Activated gamma-delta T cell (primary cell): ENCODE data around the gene COL19A1.
"Not testable (repeated sequence)": the region's sequence is repeated elsewhere in the genome, so short reads cannot be mapped to it uniquely, and the experiment has no call there.

Source experiments
- DNase-seq: peaks from one replicate; lab custom pipeline; 2025; lab: John Stamatoyannopoulos, UW
- total RNA-seq, 2 donors: gene quantifications; one replicate each; lab custom pipeline; 2026; lab: John Stamatoyannopoulos, UW

The COL19A1 gene
- total RNA-seq: 0.17 to 0.20 reads per million in 2 donors

DNA sequence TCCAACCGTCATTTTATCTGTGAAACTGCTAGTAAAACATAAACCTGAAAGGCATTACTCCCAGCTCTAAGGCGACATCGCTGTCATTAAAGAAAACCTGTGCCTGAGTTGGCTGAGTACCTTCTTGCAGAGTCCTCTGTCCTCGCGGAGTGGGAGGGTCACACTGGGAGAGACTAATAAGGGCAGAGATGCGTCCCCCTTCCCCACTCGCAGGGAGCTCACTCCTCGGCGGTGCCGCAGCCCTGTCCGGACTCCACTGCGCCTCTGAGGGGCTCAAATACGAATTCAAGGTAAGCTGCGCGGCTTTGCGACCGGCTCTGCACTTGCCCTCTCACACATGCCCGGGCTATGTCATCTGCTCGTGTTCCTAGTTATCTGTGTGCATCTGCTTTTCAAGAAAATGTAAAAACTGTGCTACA lies at the start of gene COL19A1:
Gene COL19A1 (plus strand): TSS at position 206 of the 419 bp plus-strand sequence. CDS start 13,012 bp downstream, outside the sequence.
- peak; percentile 7 for DNase-seq

GRCh38 chr6:69816569-69816968 lies 49.8 kb upstream of the COL19A1 start:
- DNase-seq: no peak

GRCh38 chr6:69817358-69817757 lies 49.0 kb upstream of the COL19A1 start:
- DNase-seq: no peak

GRCh38 chr6:69818223-69818930 lies 48.0 kb upstream of the COL19A1 start:
- no peak for DNase-seq

DNA sequence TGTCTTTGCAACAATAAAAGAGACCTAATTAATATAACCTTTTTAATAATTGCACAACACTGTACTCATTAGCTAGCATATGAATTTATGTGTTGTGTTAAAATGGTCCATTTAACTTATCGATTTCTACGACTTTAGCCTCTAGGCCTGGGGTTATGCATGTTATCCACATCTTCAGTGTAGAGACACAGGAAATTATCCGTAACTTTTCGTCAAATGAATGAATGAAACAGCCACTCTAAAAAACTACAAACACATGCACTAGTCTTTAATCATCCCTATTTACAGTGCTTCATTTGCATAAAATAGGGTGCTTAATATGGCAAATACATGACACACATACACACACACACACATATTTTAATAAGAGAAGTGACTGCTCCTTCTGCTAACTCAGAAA lies 47.2 kb upstream of the COL19A1 start:
- DNase-seq: no peak

DNA sequence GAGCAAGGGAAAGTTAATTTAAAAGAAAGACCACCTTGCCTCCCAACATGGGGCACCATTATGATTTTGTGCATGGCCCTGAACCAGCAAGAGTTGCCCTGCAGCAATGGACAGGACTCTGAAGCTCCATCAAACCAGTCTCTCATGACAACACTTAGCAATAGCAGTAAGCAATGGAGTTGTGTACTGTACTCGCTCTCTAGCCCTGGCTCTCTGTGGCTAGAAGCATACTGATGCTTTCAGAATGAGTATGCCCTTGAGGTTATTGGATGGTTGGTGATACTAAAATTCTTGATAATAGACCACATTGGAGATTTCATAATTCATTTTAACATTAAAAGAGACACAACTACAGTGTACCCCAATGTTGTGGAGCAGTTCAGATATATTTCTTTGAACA lies 46.3 kb upstream of the COL19A1 start:
- no peak for DNase-seq

DNA sequence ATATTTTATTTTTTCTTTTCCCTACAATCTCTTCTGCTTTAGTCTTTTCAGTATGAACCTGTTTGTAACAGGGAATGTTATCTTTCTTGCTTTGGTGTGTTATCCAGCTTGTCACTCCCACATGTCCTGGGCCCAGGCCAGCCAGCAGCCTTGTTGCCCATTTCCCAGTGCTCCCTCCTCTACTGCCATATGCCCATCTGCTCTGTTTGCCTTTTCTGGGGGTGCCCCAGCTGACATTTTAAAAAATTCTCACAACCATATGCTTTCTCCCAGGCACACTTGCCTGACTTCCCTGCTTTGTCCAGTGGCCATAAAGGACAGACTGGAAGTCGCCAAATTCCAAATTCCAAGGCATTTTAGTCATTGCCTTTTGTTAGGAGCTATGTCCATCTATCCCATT lies 45.9 kb upstream of the COL19A1 start:
- no peak for DNase-seq

DNA sequence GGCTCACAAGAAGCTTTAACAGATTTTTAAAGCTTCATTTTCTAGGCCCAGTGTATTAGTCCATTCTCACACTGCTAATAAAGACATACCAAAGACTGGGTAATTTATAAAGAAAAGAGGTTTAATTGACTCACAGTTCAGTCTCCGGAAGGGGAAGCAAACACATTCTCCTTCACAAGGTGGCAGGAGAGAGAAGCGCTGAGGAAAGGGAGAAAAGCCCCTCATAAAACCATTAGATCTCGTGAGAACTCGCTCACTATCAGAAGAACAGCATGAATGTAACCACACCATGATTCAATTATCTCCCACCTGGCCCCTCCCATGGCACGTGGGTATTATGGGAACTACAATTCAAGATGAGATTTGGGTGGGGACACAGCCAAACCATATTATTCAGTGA lies 42.0 kb upstream of the COL19A1 start:
- DNase-seq: not testable (repeated sequence)

- DNase-seq: no peak
These were observed 40.5 kb upstream of the COL19A1 start for GRCh38 chr6:69825904-69826303.

DNA sequence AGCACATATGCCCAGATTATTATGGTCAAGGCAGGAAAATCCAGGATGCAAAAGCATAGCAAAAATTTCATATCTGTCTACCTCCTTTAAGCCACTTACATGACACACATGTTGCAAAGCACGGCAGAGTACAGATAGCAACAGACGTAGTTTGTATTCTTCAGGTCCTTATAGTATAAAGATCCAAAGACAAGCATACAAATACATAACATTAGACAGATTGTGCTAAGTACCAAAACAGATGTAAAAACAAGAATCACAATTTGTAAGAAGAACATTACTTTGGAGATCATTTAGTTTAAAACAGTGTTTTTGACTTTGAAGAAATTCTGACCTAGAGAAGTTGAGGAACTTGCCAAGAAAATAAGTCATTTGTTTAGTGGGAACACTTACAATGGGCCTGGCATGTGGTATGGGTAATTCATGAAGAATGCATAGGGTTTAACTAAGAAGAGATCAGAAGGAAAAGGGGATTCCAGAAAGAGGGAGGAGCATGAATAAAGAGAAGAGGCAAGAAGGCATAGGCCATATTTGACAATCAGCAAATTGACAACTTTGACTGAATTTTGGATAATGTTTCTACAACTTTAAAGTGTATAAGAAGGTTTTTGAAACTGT lies 39.0 kb upstream of the COL19A1 start:
- DNase-seq: no peak

GRCh38 chr6:69832558-69832957 lies 33.8 kb upstream of the COL19A1 start:
- DNase-seq: no peak

DNA sequence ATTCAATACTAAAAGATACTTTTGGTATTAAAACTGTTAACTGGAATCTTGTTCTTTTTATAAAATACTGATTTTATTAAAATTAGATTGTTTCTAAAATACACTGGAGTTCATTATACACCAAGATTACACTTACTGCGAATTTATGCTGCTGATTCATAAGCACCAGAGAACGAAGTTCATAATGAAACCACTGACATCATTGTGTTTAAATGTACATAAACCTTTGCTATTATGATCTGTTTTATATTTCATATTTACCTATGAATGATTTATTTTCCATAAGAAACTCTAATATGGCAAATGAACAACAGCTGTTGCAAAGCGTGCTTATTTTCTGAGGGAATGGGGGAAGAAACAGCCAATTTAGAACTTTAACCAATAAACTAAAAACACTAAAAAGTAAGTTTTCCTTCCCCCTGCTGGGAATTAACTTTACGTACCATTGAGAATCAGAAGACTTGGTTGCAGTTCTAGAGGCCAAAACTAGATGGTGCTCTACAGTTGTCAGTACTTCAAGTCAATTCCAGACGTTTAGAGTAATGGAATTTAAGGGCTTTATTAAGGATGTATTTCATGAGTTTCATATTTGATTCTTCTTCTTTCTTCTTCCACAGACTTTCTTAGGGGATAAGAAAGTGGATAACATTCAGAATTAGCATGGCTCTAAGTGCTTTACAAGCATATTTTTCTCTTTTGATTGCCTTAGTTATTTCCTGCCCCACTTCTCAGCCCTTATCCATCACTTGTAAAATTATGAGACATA lies 30.8 kb upstream of the COL19A1 start:
- DNase-seq: no peak

DNA sequence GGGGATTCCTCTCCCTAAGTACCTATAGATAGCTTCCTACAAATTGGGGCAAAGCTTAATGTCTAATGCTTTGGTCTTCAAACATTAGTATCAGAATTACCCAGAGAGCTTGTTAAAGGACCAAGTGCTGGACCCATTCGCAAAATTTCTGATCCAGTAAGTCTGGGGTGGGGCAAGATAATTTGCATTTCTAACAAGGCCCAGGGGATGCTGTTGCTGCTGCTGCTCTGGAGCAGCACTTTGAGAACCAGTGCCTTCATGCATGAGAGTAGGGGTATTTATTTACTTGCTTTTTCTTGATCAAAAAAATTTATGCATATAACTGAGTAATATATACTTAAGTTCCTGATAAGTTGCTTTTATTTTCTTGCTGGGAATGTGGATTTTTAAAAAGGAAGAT lies 24.5 kb upstream of the COL19A1 start:
- no peak for DNase-seq

DNA sequence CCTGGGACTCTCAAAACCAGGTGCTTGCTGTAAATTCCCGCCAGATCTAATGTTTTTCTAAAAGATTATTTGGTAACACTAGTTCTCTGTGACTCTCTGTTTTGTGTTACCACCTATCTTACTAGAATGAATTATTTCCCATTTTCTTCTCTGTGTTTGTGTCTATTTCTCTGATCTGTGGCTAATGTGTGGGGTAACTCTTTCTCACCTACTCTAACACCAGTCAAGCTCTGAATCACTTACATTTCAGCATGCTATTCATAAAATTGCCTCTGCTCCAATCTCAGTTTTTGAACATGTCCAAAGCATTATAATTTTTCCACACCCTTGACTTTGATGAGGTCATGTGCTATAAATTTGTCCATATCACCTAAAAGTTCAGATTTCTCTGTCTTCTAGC lies 23.2 kb upstream of the COL19A1 start:
- DNase-seq: no peak

DNA sequence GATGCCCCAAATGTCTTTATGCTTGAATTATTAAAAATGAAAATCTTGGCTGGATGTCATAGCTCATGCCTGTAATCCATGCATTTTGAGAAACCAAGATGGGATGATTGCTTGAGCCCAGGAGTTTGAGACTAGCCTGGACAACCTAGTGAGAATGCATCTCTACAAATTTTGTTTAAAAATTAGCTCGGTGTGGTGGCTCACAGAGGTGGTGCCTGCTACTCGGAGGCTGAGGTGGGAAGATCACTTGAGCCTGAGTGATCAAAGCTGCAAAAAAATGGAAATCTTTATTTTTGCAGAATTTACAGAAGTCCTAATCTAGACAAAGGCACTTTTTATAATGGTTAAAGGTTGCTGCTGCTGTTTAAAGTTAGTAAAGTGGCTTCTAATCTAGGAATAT lies 20.0 kb upstream of the COL19A1 start:
- no peak for DNase-seq

DNA sequence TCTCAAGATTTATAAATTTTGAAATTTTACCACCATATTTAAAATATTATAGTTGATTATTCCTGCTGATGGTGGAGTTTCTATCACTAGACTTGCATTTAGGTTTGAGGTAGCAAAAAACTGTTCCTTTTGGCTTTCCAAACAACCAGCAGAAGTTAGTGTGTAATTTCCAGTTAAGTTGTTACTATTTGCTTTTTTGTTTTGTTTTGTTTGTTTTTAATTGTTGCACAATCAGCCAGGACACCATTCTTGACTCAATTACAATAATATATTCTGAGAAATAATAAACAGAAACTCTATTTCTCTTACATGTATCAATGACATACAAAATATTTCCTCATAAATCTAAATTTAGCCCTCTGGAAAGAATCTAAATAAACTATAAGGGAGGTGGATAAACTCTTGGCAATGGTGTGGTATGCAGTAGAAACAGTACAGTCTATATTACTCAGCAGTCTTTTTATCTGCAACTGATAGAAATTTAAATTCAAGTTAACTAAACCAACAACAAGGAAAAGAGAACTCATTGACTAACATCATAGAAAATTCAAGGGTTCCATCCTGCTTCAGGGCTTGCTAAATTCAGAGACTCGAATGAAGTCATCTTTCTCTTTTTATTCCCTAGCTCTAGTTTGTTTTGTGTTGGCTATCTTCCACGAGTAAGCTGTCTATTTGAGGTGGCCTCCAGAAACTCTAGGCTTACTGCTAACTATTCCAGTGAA lies 19.4 kb upstream of the COL19A1 start:
- DNase-seq: no peak

DNA sequence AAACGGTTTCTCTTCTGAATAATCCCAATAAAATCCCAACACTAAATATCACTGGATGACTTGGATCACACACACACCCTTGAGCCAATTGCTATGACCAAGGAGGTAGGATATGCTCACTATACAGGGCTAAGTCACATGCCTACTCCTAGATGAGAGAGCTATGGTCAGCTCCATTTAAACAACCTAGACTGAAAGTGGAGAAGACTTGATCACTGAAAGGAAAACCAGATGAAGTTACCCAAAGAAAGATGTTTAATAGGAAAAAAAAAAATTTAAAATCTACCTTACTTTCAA lies 18.9 kb upstream of the COL19A1 start:
- no peak for DNase-seq

DNA sequence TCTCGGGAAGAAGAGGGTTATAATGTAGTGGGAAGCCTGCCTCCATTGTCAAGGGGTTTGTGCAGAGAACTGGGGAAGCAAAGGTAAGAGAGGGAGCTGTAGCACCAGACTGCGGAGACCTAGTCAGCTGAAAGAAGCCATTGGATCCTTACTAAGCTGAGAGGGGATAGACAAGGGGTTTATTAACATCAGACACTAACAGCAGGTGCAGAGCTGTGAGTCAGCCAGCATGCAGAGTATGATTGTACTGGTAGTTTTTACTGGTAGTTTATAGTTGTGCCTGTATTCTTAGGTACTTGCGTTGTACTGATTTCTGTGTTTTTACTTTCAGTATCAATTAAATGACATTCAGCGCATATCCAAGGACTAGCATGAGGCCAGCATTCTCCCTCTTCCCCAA lies 17.8 kb upstream of the COL19A1 start:
- no peak for DNase-seq

DNA sequence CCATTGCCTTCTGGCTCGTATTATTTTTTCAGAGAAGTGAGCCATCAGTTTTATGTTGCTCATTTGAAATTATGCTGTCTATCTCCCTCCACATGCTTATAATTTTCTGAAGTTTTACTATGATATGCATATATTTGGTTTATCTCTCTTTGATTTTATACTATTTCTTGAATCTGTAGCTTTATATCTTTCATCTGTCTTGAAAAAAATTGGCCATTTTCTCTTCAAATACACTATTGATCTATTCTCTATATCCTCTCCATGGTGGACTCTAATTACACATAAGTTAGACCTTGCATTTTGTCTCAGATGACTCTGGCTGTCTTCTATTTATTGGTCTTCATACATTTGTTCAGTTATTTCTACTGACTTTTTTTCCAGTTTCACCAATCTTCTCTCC lies 13.7 kb upstream of the COL19A1 start:
- DNase-seq: no peak

DNA sequence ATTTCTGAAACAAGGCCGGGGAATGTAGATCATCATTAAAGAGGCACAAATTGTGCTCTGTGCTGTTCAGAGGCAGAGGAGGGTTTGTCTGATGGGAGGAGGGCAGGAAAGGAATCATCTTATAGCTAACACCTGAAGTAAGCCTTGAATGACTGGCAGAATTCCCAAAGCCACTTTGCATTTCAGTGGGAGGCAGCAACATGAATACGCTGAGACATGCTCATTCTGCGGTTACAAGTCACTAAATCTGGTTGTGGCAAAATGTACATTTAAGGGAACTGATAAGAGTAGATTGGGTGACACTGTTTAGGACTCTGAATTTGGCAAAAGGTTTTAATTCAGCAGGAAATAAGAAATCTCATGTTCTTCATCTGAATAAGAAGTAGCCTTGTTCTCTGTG lies 4.4 kb upstream of the COL19A1 start:
- no peak for DNase-seq

- DNase-seq: no peak
These were observed 2.6 kb upstream of the COL19A1 start for GRCh38 chr6:69863766-69864165.

DNA sequence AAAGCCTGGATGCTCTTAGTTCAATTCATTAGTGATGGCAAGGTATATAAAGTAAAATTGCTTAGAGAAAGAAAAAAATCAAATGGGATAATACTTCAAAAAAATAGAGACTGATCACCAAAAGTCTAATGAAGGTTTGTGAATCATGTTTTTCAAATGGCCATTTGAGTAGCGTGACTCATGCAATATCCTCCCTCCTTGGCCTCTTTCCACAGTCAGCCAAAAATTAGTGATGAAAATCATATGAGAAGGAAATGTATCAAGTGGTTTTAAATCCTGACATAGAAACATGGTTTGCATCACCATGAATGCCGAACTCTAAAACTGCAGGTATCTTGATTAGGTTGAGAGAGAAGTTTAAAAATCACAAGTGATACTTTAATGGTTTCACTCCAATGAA lies 1.2 kb upstream of the COL19A1 start:
- no peak for DNase-seq
